HepG2 (cell line): ENCODE results near the gene CEACAM3. TPM values are rescaled to one million over a fixed set of nuclear protein-coding genes. Genes with fewer than 3 reads are reported as not detected.

ENCODE experiments used
- ATAC-seq: fragments of 200-7000 bp; cut with Tn5 transposase; 3 replicates; pipeline ENCODE4 v1.9.1; 2020; ENCODE audit warnings: mild to moderate bottlenecking, moderate library complexity
- BruUV-seq: library from RNA; stranded (reverse); fragments of 400-500 nt; replicated peaks from 2 replicates; lab custom pipeline; 2021; lab: Mats Ljungman, UMichigan
- CTCF ChIA-PET: fragments of 300-600 bp; formaldehyde crosslinking; extraction: SDS; loops from one replicate; lab custom pipeline; 2021; ENCODE audit warnings: low total read pairs, inconsistent platforms, low intra/inter-chr PET ratio; lab: Yijun Ruan, JAX
- POLR2A ChIA-PET: fragments of 350-600 bp; sonication (Branson Sonifier 250); formaldehyde crosslinking; loops from one replicate; lab custom pipeline; 2020; ENCODE audit warnings: antibody characterized with exemption, inconsistent platforms; lab: Yijun Ruan, JAX
- DNase-seq: peaks from one replicate; pipeline ENCODE4 v3.0.0-alpha.2; 2015; ENCODE audit warnings: low spot score
- FAIRE-seq: peaks from 3 replicates; lab custom pipeline; 2011; peaks lifted over from hg19 to GRCh38; lab: Jason Lieb, UNC
- H2AFZ ChIP-seq: one replicate; pipeline ENCODE4 v1.6.1; 2011; ENCODE audit warnings: low read length, inconsistent platforms
- H3K27ac ChIP-seq: fragments of 300-600 bp; 3 replicates; pipeline ENCODE4 v1.8.0; 2011; ENCODE audit warnings: mixed run types, mild to moderate bottlenecking, mixed read lengths, low read length, inconsistent platforms; ENCODE audit not compliant: insufficient read depth; ENCODE audit errors: extremely low read length
- H3K27me3 ChIP-seq, 2 experiments: fragments of 200-600 bp in 1 of 2; 2 replicates in 1 of 2; 3 replicates in 1 of 2; pipeline versions ENCODE4 v1.6.0 to v1.8.0; 2011; ENCODE audit warnings: low read length in 2 of 2, mild to moderate bottlenecking in 2 of 2, moderate library complexity in 2 of 2, inconsistent platforms in 1 of 2; ENCODE audit not compliant: insufficient read depth in 2 of 2, control insufficient read depth in 1 of 2
- H3K36me3 ChIP-seq, 2 experiments: fragments of 200-600 bp in 1 of 2; replicated peaks in 1 of 2; 2 replicates in 1 of 2; 3 replicates in 1 of 2; pipeline versions ENCODE4 v1.5.1 to v1.8.0; 2011; ENCODE audit warnings: low read length in 2 of 2, inconsistent platforms in 1 of 2; ENCODE audit not compliant: insufficient read depth in 2 of 2, control insufficient read depth in 1 of 2
- H3K4me1 ChIP-seq: 2 replicates; pipeline ENCODE4 v1.5.1; 2012; ENCODE audit warnings: low read length, inconsistent platforms; ENCODE audit not compliant: insufficient read depth
- H3K4me2 ChIP-seq: 2 replicates; pipeline ENCODE4 v1.6.0; 2011; ENCODE audit warnings: low read depth, low read length, inconsistent platforms
- H3K4me3 ChIP-seq, 3 experiments: fragments of 200-600 bp in 1 of 3; sonication (generic), shearing (Covaris generic) in 1 of 3; replicated peaks in 1 of 3; 2 replicates each; pipeline ENCODE4 v1.5.1; 2011 to 2016; ENCODE audit warnings: low read length in 3 of 3, inconsistent platforms in 2 of 3, low read depth in 2 of 3, mild to moderate bottlenecking in 2 of 3, control low read depth in 1 of 3, mixed read lengths in 1 of 3; ENCODE audit not compliant: insufficient read depth in 1 of 3
- H3K79me2 ChIP-seq: one replicate; pipeline ENCODE4 v1.6.1; 2011; ENCODE audit warnings: low read length, inconsistent platforms; ENCODE audit not compliant: insufficient read depth
- H3K9ac ChIP-seq: 2 replicates; pipeline ENCODE4 v1.6.0; 2011; ENCODE audit warnings: mild to moderate bottlenecking, low read depth, low read length, inconsistent platforms; ENCODE audit not compliant: insufficient read depth
- H3K9me3 ChIP-seq: 2 replicates; pipeline ENCODE4 v1.5.1; 2012; ENCODE audit warnings: mild to moderate bottlenecking, low read length
- H4K20me1 ChIP-seq: 2 replicates; pipeline ENCODE4 v1.6.0; 2011; ENCODE audit warnings: inconsistent platforms, mild to moderate bottlenecking, low read length, moderate library complexity; ENCODE audit not compliant: insufficient read depth
- ELF1 ChIP-seq: sonication (generic); formaldehyde crosslinking; IDR thresholded peaks from 2 replicates; pipeline ENCODE4 v1.4.0; 2020; ENCODE audit warnings: missing genetic modification reagents
- FOXP4 ChIP-seq: sonication (generic); formaldehyde crosslinking; IDR thresholded peaks from 2 replicates; pipeline ENCODE4 v1.4.0; 2020; ENCODE audit warnings: missing genetic modification reagents
- HCFC1 ChIP-seq: fragments of 150-350 bp; IDR thresholded peaks from 2 replicates; pipeline ENCODE4 v1.6.1; 2014; ENCODE audit warnings: low read depth, low read length
- MYNN ChIP-seq: sonication (generic); formaldehyde crosslinking; IDR thresholded peaks from 2 replicates; pipeline ENCODE4 v1.4.0; 2020; ENCODE audit warnings: mild to moderate bottlenecking, low read depth, missing genetic modification reagents
- SALL1 ChIP-seq: sonication (generic); formaldehyde crosslinking; IDR thresholded peaks from 2 replicates; pipeline ENCODE4 v1.8.0; 2022; ENCODE audit warnings: mild to moderate bottlenecking, missing genetic modification reagents
- ZFP36L2 ChIP-seq: sonication (generic); formaldehyde crosslinking; IDR thresholded peaks from 2 replicates; pipeline ENCODE4 v1.4.0; 2020; ENCODE audit warnings: missing genetic modification reagents
- ZNF496 ChIP-seq: sonication (generic); formaldehyde crosslinking; IDR thresholded peaks from 2 replicates; pipeline ENCODE4 v1.8.1; 2023; ENCODE audit warnings: mild to moderate bottlenecking, moderate library complexity, missing genetic modification reagents; ENCODE audit not compliant: insufficient replicate concordance
- ZNF543 ChIP-seq: sonication (generic); formaldehyde crosslinking; IDR thresholded peaks from 2 replicates; pipeline ENCODE4 v1.4.0; 2020; ENCODE audit warnings: mild to moderate bottlenecking, missing genetic modification reagents
- WGBS: methylation state at CpG from one replicate; pipeline ENCODE4 v1.1.6; 2017; ENCODE audit warnings: low lambda C conversion rate; 5-methylcytosine and 5-hydroxymethylcytosine counted together
- in situ Hi-C: cut with HindIII; loops from 2 replicates; pipeline ENCODE4 v1.10.0; 2017; ENCODE audit warnings: low pct_unique_long_range_greater_than_20kb; ENCODE audit not compliant: extremely low pct_ligation_motif_present
- intact Hi-C: fragments of 100-400 bp; cut with micrococcal nuclease; formaldehyde crosslinking; loops from one replicate; pipeline ENCODE4 v1.10.0; 2022; ENCODE audit not compliant: unreplicated experiment
- polyA plus RNA-seq, 8 experiments: library from polyadenylated mRNA; depleted of rRNA in 3 of 8; stranded (reverse) in 7 of 8; unstranded in 1 of 8; fragments of >200 nt; fragmentation: Illumina TruSeq in 4 of 8; extraction: Trizol in 4 of 8; gene quantifications; 2 replicates each; pipeline versions ENCODE4 v1.2.1 to v1.2.3, GENCODE V29; 2011 to 2016; ENCODE audit warnings: low read depth in 4 of 8, missing spikeins in 1 of 8, mixed read lengths in 1 of 8; ENCODE audit not compliant: insufficient read depth in 1 of 8
- total RNA-seq, 5 experiments: library from RNA; depleted of rRNA; stranded (reverse); fragments of >200 nt; fragmentation: Illumina TruSeq; extraction: Trizol; gene quantifications; 2 replicates each; pipeline ENCODE4 v1.2.3, GENCODE V29; 2016; ENCODE audit warnings: low read depth in 1 of 5
- TF ChIP-seq, protein P1 (sequence below): sonication (generic); formaldehyde crosslinking; IDR thresholded peaks from 2 replicates; pipeline ENCODE4 v1.5.0; 2020; ENCODE audit warnings: mild to moderate bottlenecking, missing genetic modification reagents, borderline replicate concordance

Gene CEACAM3
- total and polyA plus RNA-seq, 2 of the 13 experiments (the other 11 are each of a cell fraction or from before 2014, with no cell fraction given), result not detected

- ChIA-PET CTCF (no interaction called here), POLR2A (no interaction called here)
- WGBS, result 12% methylated on average over 3 of the region's 3 CpGs
- TF ChIP-seq ZNF496 (CRISPR knock-in tag), result no peak
- no peak for TF ChIP-seq ZNF543 (CRISPR knock-in tag)
- TF ChIP-seq FOXP4, result no peak
- TF ChIP-seq ZFP36L2 (CRISPR knock-in tag), result no peak
- H3K27ac ChIP-seq, result no peak overlapping the region
- H3K4me3 ChIP-seq, result no peak overlapping the region
- H2AFZ ChIP-seq, result no peak overlapping the region
- in situ Hi-C loops (no loop called here), intact Hi-C loops (no loop called here)
- no peaks in the 10 kb centered on the region for H3K4me1 ChIP-seq
- ATAC-seq, result no peak
- DNase-seq, result no peak
- H3K79me2 ChIP-seq, result no peaks in the 10 kb centered on the region
- no TSS peak for BruUV-seq
- no peak overlapping the region for H3K9ac ChIP-seq
- H3K27me3 ChIP-seq, result peaks cover 0 to 30% of the 10 kb centered on the region in 2 experiments; a peak in 3 of 5 replicates
- H4K20me1 ChIP-seq, result no peaks in the 10 kb centered on the region
- no peak overlapping the region for H3K4me2 ChIP-seq
- H3K36me3 ChIP-seq, result no peaks in the 10 kb centered on the region
- no peaks in the 10 kb centered on the region for H3K9me3 ChIP-seq
- no peak for FAIRE-seq
Measured at GRCh38 chr19:41784312-41784711, 12.1 kb upstream of the CEACAM3 start.

- Histone ChIP-seq H3K27me3 (peaks cover 0 to 30% of the 10 kb centered on the region in 2 experiments; a peak in 3 of 5 replicates), H3K4me2 (no peak overlapping the region), H3K4me3 (no peak overlapping the region), H2AFZ (no peak overlapping the region), H3K9ac (no peak overlapping the region), H3K27ac (no peak overlapping the region), H4K20me1 (no peaks in the 10 kb centered on the region), H3K36me3 (no peaks in the 10 kb centered on the region), H3K4me1 (no peaks in the 10 kb centered on the region), H3K9me3 (no peaks in the 10 kb centered on the region), H3K79me2 (no peaks in the 10 kb centered on the region)
- no TSS peak for BruUV-seq
- in situ Hi-C loops, result no loop called here
- POLR2A ChIA-PET, result no interaction called here
- DNase-seq, result no peak
- ATAC-seq, result no peak
- no peak for FAIRE-seq
- CTCF ChIA-PET, result interaction anchor here (1.4 kb wide), 1 partner anchor 32 kb away, joined by 8 read pairs; no protein-coding TSS in a partner anchor
- intact Hi-C loops, result no loop called here
- 0% methylated on average over 4 of the region's 4 CpGs for WGBS
- TF ChIP-seq MYNN, result no peak
- TF ChIP-seq, protein P1, sequence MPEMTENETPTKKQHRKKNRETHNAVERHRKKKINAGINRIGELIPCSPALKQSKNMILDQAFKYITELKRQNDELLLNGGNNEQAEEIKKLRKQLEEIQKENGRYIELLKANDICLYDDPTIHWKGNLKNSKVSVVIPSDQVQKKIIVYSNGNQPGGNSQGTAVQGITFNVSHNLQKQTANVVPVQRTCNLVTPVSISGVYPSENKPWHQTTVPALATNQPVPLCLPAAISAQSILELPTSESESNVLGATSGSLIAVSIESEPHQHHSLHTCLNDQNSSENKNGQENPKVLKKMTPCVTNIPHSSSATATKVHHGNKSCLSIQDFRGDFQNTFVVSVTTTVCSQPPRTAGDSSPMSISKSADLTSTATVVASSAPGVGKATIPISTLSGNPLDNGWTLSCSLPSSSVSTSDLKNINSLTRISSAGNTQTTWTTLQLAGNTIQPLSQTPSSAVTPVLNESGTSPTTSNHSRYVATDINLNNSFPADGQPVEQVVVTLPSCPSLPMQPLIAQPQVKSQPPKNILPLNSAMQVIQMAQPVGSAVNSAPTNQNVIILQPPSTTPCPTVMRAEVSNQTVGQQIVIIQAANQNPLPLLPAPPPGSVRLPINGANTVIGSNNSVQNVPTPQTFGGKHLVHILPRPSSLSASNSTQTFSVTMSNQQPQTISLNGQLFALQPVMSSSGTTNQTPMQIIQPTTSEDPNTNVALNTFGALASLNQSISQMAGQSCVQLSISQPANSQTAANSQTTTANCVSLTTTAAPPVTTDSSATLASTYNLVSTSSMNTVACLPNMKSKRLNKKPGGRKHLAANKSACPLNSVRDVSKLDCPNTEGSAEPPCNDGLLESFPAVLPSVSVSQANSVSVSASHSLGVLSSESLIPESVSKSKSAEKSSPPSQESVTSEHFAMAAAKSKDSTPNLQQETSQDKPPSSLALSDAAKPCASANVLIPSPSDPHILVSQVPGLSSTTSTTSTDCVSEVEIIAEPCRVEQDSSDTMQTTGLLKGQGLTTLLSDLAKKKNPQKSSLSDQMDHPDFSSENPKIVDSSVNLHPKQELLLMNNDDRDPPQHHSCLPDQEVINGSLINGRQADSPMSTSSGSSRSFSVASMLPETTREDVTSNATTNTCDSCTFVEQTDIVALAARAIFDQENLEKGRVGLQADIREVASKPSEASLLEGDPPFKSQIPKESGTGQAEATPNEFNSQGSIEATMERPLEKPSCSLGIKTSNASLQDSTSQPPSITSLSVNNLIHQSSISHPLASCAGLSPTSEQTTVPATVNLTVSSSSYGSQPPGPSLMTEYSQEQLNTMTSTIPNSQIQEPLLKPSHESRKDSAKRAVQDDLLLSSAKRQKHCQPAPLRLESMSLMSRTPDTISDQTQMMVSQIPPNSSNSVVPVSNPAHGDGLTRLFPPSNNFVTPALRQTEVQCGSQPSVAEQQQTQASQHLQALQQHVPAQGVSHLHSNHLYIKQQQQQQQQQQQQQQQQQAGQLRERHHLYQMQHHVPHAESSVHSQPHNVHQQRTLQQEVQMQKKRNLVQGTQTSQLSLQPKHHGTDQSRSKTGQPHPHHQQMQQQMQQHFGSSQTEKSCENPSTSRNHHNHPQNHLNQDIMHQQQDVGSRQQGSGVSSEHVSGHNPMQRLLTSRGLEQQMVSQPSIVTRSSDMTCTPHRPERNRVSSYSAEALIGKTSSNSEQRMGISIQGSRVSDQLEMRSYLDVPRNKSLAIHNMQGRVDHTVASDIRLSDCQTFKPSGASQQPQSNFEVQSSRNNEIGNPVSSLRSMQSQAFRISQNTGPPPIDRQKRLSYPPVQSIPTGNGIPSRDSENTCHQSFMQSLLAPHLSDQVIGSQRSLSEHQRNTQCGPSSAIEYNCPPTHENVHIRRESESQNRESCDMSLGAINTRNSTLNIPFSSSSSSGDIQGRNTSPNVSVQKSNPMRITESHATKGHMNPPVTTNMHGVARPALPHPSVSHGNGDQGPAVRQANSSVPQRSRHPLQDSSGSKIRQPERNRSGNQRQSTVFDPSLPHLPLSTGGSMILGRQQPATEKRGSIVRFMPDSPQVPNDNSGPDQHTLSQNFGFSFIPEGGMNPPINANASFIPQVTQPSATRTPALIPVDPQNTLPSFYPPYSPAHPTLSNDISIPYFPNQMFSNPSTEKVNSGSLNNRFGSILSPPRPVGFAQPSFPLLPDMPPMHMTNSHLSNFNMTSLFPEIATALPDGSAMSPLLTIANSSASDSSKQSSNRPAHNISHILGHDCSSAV (CRISPR knock-in tag), result no peak
- no peak for TF ChIP-seq SALL1 (CRISPR knock-in tag)
- TF ChIP-seq HCFC1, result no peak
- no peak for TF ChIP-seq ELF1 (CRISPR knock-in tag)
Measured at GRCh38 chr19:41784743-41785142, 11.6 kb upstream of the CEACAM3 start.
